Stimulated activated CD4-positive, alpha-beta T cell treated with anti-CD3 and anti-CD28 coated beads, Interleukin-12 subunit alpha, Interleukin-12 subunit beta, amount 100 ng/mL, for 48 hours (primary cell): Measurements from ENCODE around the gene CP.
"Not testable (repeated sequence)": the region's sequence is repeated elsewhere in the genome, so short reads cannot be mapped to it uniquely, and the experiment has no call there.

Experiments
- DNase-seq, 3 donors: peaks; one replicate each; pipeline ENCODE4 v3.0.0-alpha.2; 2020; ENCODE audit warnings: low read depth in 2 of 3, low spot score in 1 of 3

CP gene

GRCh38 chr3:149221783-149222517, at the start of gene CP:
TSS of gene CP (minus strand) at chr3:149221829. CDS start at chr3:149221792, 37 bp downstream.
- DNase-seq = no peak

- DNase-seq = no peak
These were observed 48.6 kb upstream of the CP start for GRCh38 chr3:149270180-149270579.

GRCh38 chr3:149269687-149270086, 48.1 kb upstream of the CP start:
- no peak for DNase-seq

- DNase-seq = no peak
These were observed 45.9 kb upstream of the CP start for GRCh38 chr3:149267565-149267964.

GRCh38 chr3:149266736-149267135, 45.1 kb upstream of the CP start:
- no peak for DNase-seq

- DNase-seq = no peak
These were observed 42.2 kb upstream of the CP start for GRCh38 chr3:149263856-149264255.

GRCh38 chr3:149258714-149259113, 37.1 kb upstream of the CP start:
- DNase-seq = no peak

- DNase-seq = no peak
These were observed 36.7 kb upstream of the CP start for GRCh38 chr3:149258298-149258697.

- DNase-seq = no peak
These were observed 30.6 kb upstream of the CP start for GRCh38 chr3:149252272-149252671.

- DNase-seq = no peak
These were observed 29.6 kb upstream of the CP start for GRCh38 chr3:149251186-149251585.

- DNase-seq = peak; percentile 22 to 38 (median 37)
These were observed 26.5 kb upstream of the CP start for GRCh38 chr3:149247929-149248691.

GRCh38 chr3:149247008-149247710, 25.5 kb upstream of the CP start:
- no peak for DNase-seq

GRCh38 chr3:149245738-149246451, 24.3 kb upstream of the CP start:
- DNase-seq = no peak

- DNase-seq = no peak
These were observed 21.9 kb upstream of the CP start for GRCh38 chr3:149243540-149243939.

- DNase-seq = no peak
These were observed 17.8 kb upstream of the CP start for GRCh38 chr3:149239357-149239936.

GRCh38 chr3:149238268-149238667, 16.6 kb upstream of the CP start:
- DNase-seq = not testable (repeated sequence)

- no peak for DNase-seq
These were observed 14.2 kb upstream of the CP start for GRCh38 chr3:149235599-149236424.

- DNase-seq = no peak
These were observed 13.1 kb upstream of the CP start for GRCh38 chr3:149234671-149235245.

- DNase-seq = no peak
These were observed 11.7 kb upstream of the CP start for GRCh38 chr3:149233323-149233722.

GRCh38 chr3:149231871-149232270, 10.2 kb upstream of the CP start:
- no peak for DNase-seq
